GM12878 (cell line): ENCODE measurements around the gene ZNF296. TPM values are rescaled to one million over a fixed set of nuclear protein-coding genes. Genes with fewer than 3 reads are reported as not detected.

ENCODE experiments used
- ATAC-seq: fragments of 200-7000 bp; cut with Tn5 transposase; 3 replicates; pipeline ENCODE4 v1.9.1; 2020; ENCODE audit warnings: mild to moderate bottlenecking, moderate library complexity
- BruUV-seq: library from RNA; stranded (reverse); fragments of 400-500 nt; replicated peaks from 2 replicates; lab custom pipeline; 2021; lab: Mats Ljungman, UMichigan
- CTCF ChIA-PET: fragments of 300-600 bp; sonication (Branson Sonifier 250); formaldehyde crosslinking; extraction: SDS; loops from one replicate; lab custom pipeline; 2021; ENCODE audit warnings: inconsistent platforms; lab: Yijun Ruan, JAX
- POLR2A ChIA-PET: fragments of 350-600 bp; formaldehyde crosslinking; extraction: SDS; loops from one replicate; lab custom pipeline; 2021; ENCODE audit warnings: inconsistent platforms; lab: Charles Lee
- RAD21 ChIA-PET: fragments of 300-600 bp; sonication (Branson Sonifier 250); formaldehyde crosslinking; loops from one replicate; lab custom pipeline; 2023; ENCODE audit warnings: antibody characterized with exemption; ENCODE audit not compliant: unreplicated experiment; lab: Charles Lee
- SMC1A ChIA-PET: fragments of 300-600 bp; sonication (Branson Sonifier 250); formaldehyde crosslinking; loops from one replicate; lab custom pipeline; 2023; ENCODE audit not compliant: unreplicated experiment, uncharacterized antibody; lab: Charles Lee
- DNase-seq: peaks from one replicate; pipeline ENCODE4 v3.0.0-alpha.2; 2011; ENCODE audit warnings: low read depth, low spot score
- FAIRE-seq: peaks from 3 replicates; lab custom pipeline; 2011; peaks lifted over from hg19 to GRCh38; lab: Jason Lieb, UNC
- H2AFZ ChIP-seq: 2 replicates; pipeline ENCODE4 v1.6.0; 2011; ENCODE audit warnings: low read depth, low read length, control low read depth; ENCODE audit not compliant: control insufficient read depth
- H3K27ac ChIP-seq: 2 replicates; pipeline ENCODE4 v1.5.1; 2011; ENCODE audit warnings: control low read depth; ENCODE audit not compliant: control insufficient read depth, insufficient read depth
- H3K27me3 ChIP-seq, 2 experiments: replicated peaks in 1 of 2; 2 replicates each; pipeline versions ENCODE4 v1.6.0 to v1.6.1; 2011; ENCODE audit warnings: low read length in 1 of 2; ENCODE audit not compliant: control insufficient read depth in 2 of 2, insufficient read depth in 2 of 2
- H3K36me3 ChIP-seq, 2 experiments: 2 replicates each; pipeline ENCODE4 v1.5.1; 2011; ENCODE audit warnings: low read length in 1 of 2; ENCODE audit not compliant: control insufficient read depth in 2 of 2, insufficient read depth in 2 of 2
- H3K4me1 ChIP-seq: 2 replicates; pipeline ENCODE4 v1.6.1; 2011; ENCODE audit warnings: mild to moderate bottlenecking, low read length, moderate library complexity, mixed read lengths; ENCODE audit not compliant: control insufficient read depth, insufficient read depth
- H3K4me2 ChIP-seq: 2 replicates; pipeline ENCODE4 v1.6.0; 2011; ENCODE audit warnings: control low read depth; ENCODE audit not compliant: control insufficient read depth, insufficient read depth
- H3K4me3 ChIP-seq: fragments of 200-600 bp; sonication (generic); 2 replicates; pipeline ENCODE4 v1.5.1; 2016
- H3K79me2 ChIP-seq: 2 replicates; pipeline ENCODE4 v1.6.0; 2011; ENCODE audit warnings: low read length; ENCODE audit not compliant: control insufficient read depth, insufficient read depth
- H3K9ac ChIP-seq: 2 replicates; pipeline ENCODE4 v1.8.0; 2011; ENCODE audit warnings: low read length, control low read depth, mixed read lengths; ENCODE audit not compliant: control insufficient read depth, insufficient read depth
- H3K9me3 ChIP-seq: replicated peaks from 3 replicates; pipeline ENCODE4 v1.5.1; 2011; ENCODE audit warnings: mild to moderate bottlenecking, low read length; ENCODE audit not compliant: control insufficient read depth, insufficient read depth
- H4K20me1 ChIP-seq: 2 replicates; pipeline ENCODE4 v1.6.0; 2011; ENCODE audit not compliant: control insufficient read depth, insufficient read depth
- DPF2 ChIP-seq: fragments of 450-650 bp; IDR thresholded peaks from 2 replicates; pipeline ENCODE4 v1.6.1; 2017; ENCODE audit warnings: mild to moderate bottlenecking
- KLF5 ChIP-seq: fragments of 450-650 bp; IDR thresholded peaks from 2 replicates; pipeline ENCODE4 v1.6.1; 2014; ENCODE audit warnings: mild to moderate bottlenecking; ENCODE audit not compliant: partially characterized antibody
- MAX ChIP-seq: IDR thresholded peaks from 2 replicates; pipeline ENCODE4 v1.6.1; 2012; ENCODE audit warnings: low read depth, low read length, improper control_type of control experiment
- MLLT1 ChIP-seq: fragments of 450-650 bp; IDR thresholded peaks from 2 replicates; pipeline ENCODE4 v1.6.1; 2016; ENCODE audit warnings: mild to moderate bottlenecking
- RAD21 ChIP-seq: IDR thresholded peaks from 2 replicates; pipeline ENCODE4 v1.6.1; 2011; ENCODE audit warnings: mild to moderate bottlenecking, low read depth, low read length, moderate library complexity; ENCODE audit not compliant: insufficient read depth
- STAT1 ChIP-seq: fragments of 450-650 bp; conservative IDR thresholded peaks from 2 replicates; pipeline ENCODE4 v1.6.1; 2014; ENCODE audit warnings: antibody characterized with exemption, mild to moderate bottlenecking
- USF2 ChIP-seq: IDR thresholded peaks from 2 replicates; pipeline ENCODE4 v1.6.1; 2011; ENCODE audit warnings: low read depth, low read length, improper control_type of control experiment, borderline replicate concordance
- ZNF24 ChIP-seq: fragments of 450-650 bp; IDR thresholded peaks from 2 replicates; pipeline ENCODE4 v1.6.1; 2017; ENCODE audit warnings: antibody characterized with exemption, mild to moderate bottlenecking
- WGBS: methylation state at CpG from one replicate; pipeline ENCODE4 v1.1.6; 2016; ENCODE audit warnings: low lambda C conversion rate; ENCODE audit not compliant: insufficient replicate concordance, insufficient coverage; ENCODE audit errors: missing lambda C conversion rate; 5-methylcytosine and 5-hydroxymethylcytosine counted together
- in situ Hi-C: fragments of 300-500 bp; cut with MboI; formaldehyde crosslinking; loops from 9 replicates; pipeline ENCODE4 v1.14.3; 2018; ENCODE audit warnings: mixed read lengths
- intact Hi-C: fragments of 100-400 bp; cut with micrococcal nuclease; formaldehyde crosslinking; loops from one replicate; pipeline ENCODE4 v1.14.2; 2022; ENCODE audit not compliant: unreplicated experiment
- polyA plus RNA-seq, 11 experiments: library from polyadenylated mRNA; depleted of rRNA in 4 of 11; unstranded in 6 of 11; stranded (reverse) in 5 of 11; fragments of >200 nt; fragmentation: Nextera tagmentation in 4 of 11; fragmentation: Illumina TruSeq in 1 of 11; extraction: Ambion mirVana in 4 of 11; extraction: Trizol in 1 of 11; gene quantifications; 1 replicate in 1 of 11; 2 replicates in 10 of 11; pipeline versions ENCODE4 v1.2.1 to v1.2.3, GENCODE V29; 2011 to 2016; ENCODE audit warnings: inconsistent platforms in 2 of 11, missing spikeins in 2 of 11, low read depth in 1 of 11
- total RNA-seq, 4 experiments: library from RNA; depleted of rRNA in 3 of 4; stranded (reverse); fragments of >200 nt in 3 of 4; fragmentation: Illumina TruSeq in 1 of 4; extraction: Trizol in 1 of 4; gene quantifications; 2 replicates each; pipeline versions ENCODE4 v1.2.1 to v1.2.3, GENCODE V29; 2013 to 2021

ZNF296 gene
- total and polyA plus RNA-seq, 10 of the 15 experiments (the other 5 are each of a cell fraction or from before 2014, with no cell fraction given), result 0.44 to 23.6 (median 3.5) TPM; not detected in 1

- FAIRE-seq (no peak), DNase-seq (no peak), ATAC-seq (0 out of 3 replicates have a peak, but pooled peaks have one; percentile 7)
- peak overlapping the region; percentile 67 for H3K27ac ChIP-seq
- no peaks in the 10 kb centered on the region for H3K9me3 ChIP-seq
- peaks cover 31% of the 10 kb centered on the region for H3K4me1 ChIP-seq
- no peaks in the 10 kb centered on the region for H3K27me3 ChIP-seq
- POLR2A ChIA-PET, result interaction anchor here (1.3 to 1.7 kb wide), 2 partner anchors 13 to 29 kb away, joined by 3 to 4 read pairs; no protein-coding TSS in a partner anchor
- WGBS, result 97% methylated on average over 7 of the region's 7 CpGs
- in situ Hi-C loops (no loop called here), intact Hi-C loops (no loop called here)
- no peak overlapping the region for H2AFZ ChIP-seq
- peak overlapping the region; percentile 86 for H3K4me2 ChIP-seq
- H3K79me2 ChIP-seq, result peaks cover 62% of the 10 kb centered on the region
- H3K36me3 ChIP-seq, result peaks cover 12 to 35% of the 10 kb centered on the region in 2 experiments; a peak in 3 of 4 replicates
- no peaks in the 10 kb centered on the region for H4K20me1 ChIP-seq
- SMC1A ChIA-PET, result interaction anchor here (0.6 to 2.5 kb wide), 6 partner anchors 12 to 201 kb away, joined by 3 to 12 read pairs (median 4); no protein-coding TSS in a partner anchor
- no peak overlapping the region for H3K9ac ChIP-seq
- RAD21 ChIA-PET, result interaction anchor here (1.2 to 1.7 kb wide), 5 partner anchors 13 to 57 kb away, joined by 3 to 12 read pairs (median 8); partner anchors contain the start of gene RELB
- CTCF ChIA-PET, result interaction anchor here (0.9 to 2.9 kb wide), 4 partner anchors 14 to 92 kb away, joined by 3 to 16 read pairs (median 7); no protein-coding TSS in a partner anchor
- peak overlapping the region; percentile 48; the same call in 1 of the 2 replicates for H3K4me3 ChIP-seq
- BruUV-seq, result no TSS peak
- peak; percentile 68; the same call in 1 of the 2 replicates for TF ChIP-seq ZNF24
- no peak for TF ChIP-seq USF2
These were observed 29.9 kb downstream of the ZNF296 start for GRCh38 chr19:45046355-45046754.

- FAIRE-seq, result no peak
- ChIA-PET POLR2A (interaction anchor here (0.5 to 1.3 kb wide), 2 partner anchors 13 to 131 kb away, joined by 3 read pairs; no protein-coding TSS in a partner anchor), CTCF (interaction anchor here (1.1 to 2.9 kb wide), 5 partner anchors 10 to 57 kb away, joined by 3 to 16 read pairs (median 4); no protein-coding TSS in a partner anchor), SMC1A (interaction anchor here (0.6 to 2.5 kb wide), 4 partner anchors 12 to 57 kb away, joined by 3 to 12 read pairs (median 5); no protein-coding TSS in a partner anchor), RAD21 (interaction anchor here (0.6 to 1.2 kb wide), 2 partner anchors 39 to 47 kb away, joined by 3 read pairs; no protein-coding TSS in a partner anchor)
- peaks cover 12 to 35% of the 10 kb centered on the region in 2 experiments; a peak in 3 of 4 replicates for H3K36me3 ChIP-seq
- no peak overlapping the region for H3K9ac ChIP-seq
- WGBS, result 85% methylated on average over 14 of the region's 14 CpGs
- in situ Hi-C loops (no loop called here), intact Hi-C loops (no loop called here)
- no peak overlapping the region for H3K27ac ChIP-seq
- DNase-seq, result no peak
- no peak overlapping the region for H2AFZ ChIP-seq
- peak overlapping the region; percentile 48; the same call in 1 of the 2 replicates for H3K4me3 ChIP-seq
- no peaks in the 10 kb centered on the region for H4K20me1 ChIP-seq
- no peak for TF ChIP-seq RAD21
- no peak for TF ChIP-seq KLF5
- no peak for TF ChIP-seq MAX
- no peak for TF ChIP-seq DPF2
- TF ChIP-seq MLLT1, result no peak
- no peak for TF ChIP-seq STAT1
- no TSS peak for BruUV-seq
- peaks cover 25% of the 10 kb centered on the region for H3K4me1 ChIP-seq
- H3K9me3 ChIP-seq, result no peaks in the 10 kb centered on the region
- H3K4me2 ChIP-seq, result peak overlapping the region; percentile 86; the same call in 1 of the 2 replicates
- H3K27me3 ChIP-seq, result no peaks in the 10 kb centered on the region
- no peak for ATAC-seq
- peaks cover 62% of the 10 kb centered on the region for H3K79me2 ChIP-seq
These were observed 30.5 kb downstream of the ZNF296 start for GRCh38 chr19:45045671-45046353.
